ENCODE results near the gene IL5RA.

GRCh38 chr3:3102751-3103150, 7.4 kb downstream of the IL5RA start:
- no peak for TF ChIP-seq CTCF (IDR thresholded peaks at IDR 0.05)
- no peak for TF ChIP-seq POLR2A (IDR thresholded peaks at IDR 0.05)
- no peak for TF ChIP-seq EP300 (IDR thresholded peaks at IDR 0.05)
